Thyroid gland (tissue), 4 donors: ENCODE data around the gene CFAP46.

Experiments used
- CTCF ChIP-seq, 6 experiments: fragments of 200-600 bp in 3 of 6; fragments of 450-650 bp in 3 of 6; sonication (generic) in 3 of 6; IDR thresholded peaks; one replicate each; pipeline ENCODE4 v1.5.1; 2016 to 2019; ENCODE audit warnings: antibody characterized with exemption in 6 of 6, mild to moderate bottlenecking in 2 of 6, inconsistent platforms in 1 of 6, moderate library complexity in 1 of 6
- POLR2A ChIP-seq, 2 donors: fragments of 450-650 bp; IDR thresholded peaks; one replicate each; pipeline ENCODE4 v1.6.1; 2017; ENCODE audit warnings: antibody characterized with exemption in 2 of 2, mild to moderate bottlenecking in 2 of 2, moderate library complexity in 1 of 2

- no peak for TF ChIP-seq CTCF (IDR thresholded peaks at IDR 0.05)
- TF ChIP-seq POLR2A (IDR thresholded peaks at IDR 0.05), result no peak
Observed at GRCh38 chr10:132933308-132934042, 8.9 kb downstream of the CFAP46 start.
